ENCODE results near the gene WNT16. TPM values are rescaled to one million over a fixed set of nuclear protein-coding genes. Genes with fewer than 3 reads are reported as not detected.

WNT16 gene
- total RNA-seq, 3 donors from 2014 or later: 0.15 TPM; not detected in 2

GRCh38 chr7:121341933-121342332, 13.1 kb downstream of the WNT16 start:
- intact Hi-C loops (cut with DNase I; ENCODE audit: low total_unique reads): no loop called here
- Histone ChIP-seq H3K4me3 (no peak overlapping the region), H3K4me1 (no peaks in the 10 kb centered on the region), H3K9me3 (no peaks in the 10 kb centered on the region), H3K27me3 (no peaks in the 10 kb centered on the region), H3K27ac (no peak overlapping the region), H3K36me3 (no peaks in the 10 kb centered on the region)
- no peak for DNase-seq (ENCODE audit: low spot score in 2 of 2)
- TF ChIP-seq, protein P1, sequence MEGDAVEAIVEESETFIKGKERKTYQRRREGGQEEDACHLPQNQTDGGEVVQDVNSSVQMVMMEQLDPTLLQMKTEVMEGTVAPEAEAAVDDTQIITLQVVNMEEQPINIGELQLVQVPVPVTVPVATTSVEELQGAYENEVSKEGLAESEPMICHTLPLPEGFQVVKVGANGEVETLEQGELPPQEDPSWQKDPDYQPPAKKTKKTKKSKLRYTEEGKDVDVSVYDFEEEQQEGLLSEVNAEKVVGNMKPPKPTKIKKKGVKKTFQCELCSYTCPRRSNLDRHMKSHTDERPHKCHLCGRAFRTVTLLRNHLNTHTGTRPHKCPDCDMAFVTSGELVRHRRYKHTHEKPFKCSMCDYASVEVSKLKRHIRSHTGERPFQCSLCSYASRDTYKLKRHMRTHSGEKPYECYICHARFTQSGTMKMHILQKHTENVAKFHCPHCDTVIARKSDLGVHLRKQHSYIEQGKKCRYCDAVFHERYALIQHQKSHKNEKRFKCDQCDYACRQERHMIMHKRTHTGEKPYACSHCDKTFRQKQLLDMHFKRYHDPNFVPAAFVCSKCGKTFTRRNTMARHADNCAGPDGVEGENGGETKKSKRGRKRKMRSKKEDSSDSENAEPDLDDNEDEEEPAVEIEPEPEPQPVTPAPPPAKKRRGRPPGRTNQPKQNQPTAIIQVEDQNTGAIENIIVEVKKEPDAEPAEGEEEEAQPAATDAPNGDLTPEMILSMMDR (IDR thresholded peaks at IDR 0.05): no peak
- TF ChIP-seq POLR2AphosphoS5 (IDR thresholded peaks at IDR 0.05) (no peak), POLR2A (IDR thresholded peaks at IDR 0.05) (no peak)

- Histone ChIP-seq H3K9me3 (no peaks in the 10 kb centered on the region), H3K4me1 (no peaks in the 10 kb centered on the region), H3K4me3 (no peak overlapping the region), H3K27me3 (no peaks in the 10 kb centered on the region), H3K27ac (no peak overlapping the region), H3K36me3 (no peaks in the 10 kb centered on the region)
- intact Hi-C loops (cut with DNase I; ENCODE audit: low total_unique reads): no loop called here
- TF ChIP-seq, protein P1 (IDR thresholded peaks at IDR 0.05): no peak
- no peak for TF ChIP-seq POLR2AphosphoS5 (IDR thresholded peaks at IDR 0.05)
- TF ChIP-seq POLR2A (IDR thresholded peaks at IDR 0.05): no peak
- DNase-seq (ENCODE audit: low spot score in 2 of 2): no peak
These were observed 13.8 kb downstream of the WNT16 start for GRCh38 chr7:121342631-121343030.

- H3K4me1 ChIP-seq: no peaks in the 10 kb centered on the region
These were observed 14.5 kb downstream of the WNT16 start for GRCh38 chr7:121343302-121343701.

DNA sequence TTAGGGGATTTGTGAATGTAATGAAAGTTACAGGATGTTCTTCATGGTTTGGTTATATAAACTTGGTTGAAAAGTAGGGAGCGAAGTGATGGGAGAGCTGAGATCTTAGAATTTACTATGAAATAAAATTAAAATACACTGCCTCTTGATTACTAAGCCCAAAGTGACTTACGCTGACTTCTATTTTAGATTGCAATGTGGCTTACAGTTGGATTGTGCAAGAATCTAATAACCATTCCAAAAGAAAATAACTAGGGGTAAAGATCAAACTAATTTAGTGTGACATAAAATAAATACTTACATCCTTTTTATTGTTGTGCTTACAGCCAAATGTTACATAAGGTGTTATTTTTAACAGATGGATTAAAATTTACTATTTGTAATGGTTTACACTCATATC, 15.3 kb downstream of the WNT16 start:
- no peak overlapping the region for H3K27ac ChIP-seq
- no peaks in the 10 kb centered on the region for H3K9me3 ChIP-seq
- no peak for TF ChIP-seq POLR2A (IDR thresholded peaks at IDR 0.05)
- TF ChIP-seq POLR2AphosphoS5 (IDR thresholded peaks at IDR 0.05): no peak
- TF ChIP-seq, protein P1 (IDR thresholded peaks at IDR 0.05): no peak
- no peaks in the 10 kb centered on the region for H3K36me3 ChIP-seq
- H3K4me1 ChIP-seq: no peaks in the 10 kb centered on the region
- H3K4me3 ChIP-seq: no peak overlapping the region
- no peak for DNase-seq (ENCODE audit: low spot score in 2 of 2)
- intact Hi-C loops (cut with DNase I; ENCODE audit: low total_unique reads): no loop called here
- no peaks in the 10 kb centered on the region for H3K27me3 ChIP-seq

More at GRCh38 chr7:121343302-121343701, 14.5 kb downstream of the WNT16 start:
- Histone ChIP-seq H3K9me3 (no peaks in the 10 kb centered on the region), H3K4me3 (no peak overlapping the region), H3K27ac (no peak overlapping the region), H3K27me3 (no peaks in the 10 kb centered on the region), H3K36me3 (no peaks in the 10 kb centered on the region)
- no peak for TF ChIP-seq POLR2AphosphoS5 (IDR thresholded peaks at IDR 0.05)
- TF ChIP-seq, protein P1 (IDR thresholded peaks at IDR 0.05): no peak
- TF ChIP-seq POLR2A (IDR thresholded peaks at IDR 0.05): no peak
- intact Hi-C loops (cut with DNase I; ENCODE audit: low total_unique reads): no loop called here
- no peak for DNase-seq (ENCODE audit: low spot score in 2 of 2)

DNA sequence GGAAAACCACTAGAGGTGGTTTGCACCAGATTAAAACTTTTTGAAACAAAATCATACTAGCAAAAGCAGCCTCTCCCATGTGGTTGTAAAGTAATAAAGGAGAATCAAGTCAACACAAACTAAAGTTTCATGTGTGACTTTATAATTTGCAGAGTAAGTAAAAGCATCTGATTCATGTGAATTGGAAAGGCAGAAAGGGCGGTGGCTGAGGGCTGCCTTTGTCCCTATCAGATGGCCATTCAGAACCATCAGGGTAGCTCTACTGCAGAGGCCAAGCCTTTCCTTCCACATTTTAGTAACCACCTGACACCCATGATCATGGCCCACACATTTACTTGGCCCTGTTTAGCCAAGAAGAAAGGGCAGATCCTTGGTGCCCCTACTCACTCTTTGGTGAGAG, 15.7 kb downstream of the WNT16 start:
- TF ChIP-seq, protein P1 (IDR thresholded peaks at IDR 0.05): no peak
- TF ChIP-seq POLR2AphosphoS5 (IDR thresholded peaks at IDR 0.05) (no peak), POLR2A (IDR thresholded peaks at IDR 0.05) (no peak)
- DNase-seq (ENCODE audit: low spot score in 2 of 2): no peak
- no peak overlapping the region for H3K27ac ChIP-seq
- no peaks in the 10 kb centered on the region for H3K9me3 ChIP-seq
- intact Hi-C loops (cut with DNase I; ENCODE audit: low total_unique reads): no loop called here
- no peak overlapping the region for H3K4me3 ChIP-seq
- H3K4me1 ChIP-seq: no peaks in the 10 kb centered on the region
- no peaks in the 10 kb centered on the region for H3K36me3 ChIP-seq
- no peaks in the 10 kb centered on the region for H3K27me3 ChIP-seq

Data from breast epithelium (tissue), 4 donors.